C4-2B (cell line): ENCODE results near the gene SMG6.

Source experiments
- H3K27ac ChIP-seq: fragments of 450-650 bp; 2 replicates; pipeline ENCODE4 v1.5.1; 2017
- ZFX ChIP-seq: fragments of 450-650 bp; IDR thresholded peaks from 2 replicates; pipeline ENCODE4 v1.6.1; 2017
- TF ChIP-seq, protein P1 (sequence below): fragments of 450-650 bp; conservative IDR thresholded peaks from 2 replicates; pipeline ENCODE4 v1.5.1; 2017; ENCODE audit warnings: mild to moderate bottlenecking

SMG6 gene

DNA sequence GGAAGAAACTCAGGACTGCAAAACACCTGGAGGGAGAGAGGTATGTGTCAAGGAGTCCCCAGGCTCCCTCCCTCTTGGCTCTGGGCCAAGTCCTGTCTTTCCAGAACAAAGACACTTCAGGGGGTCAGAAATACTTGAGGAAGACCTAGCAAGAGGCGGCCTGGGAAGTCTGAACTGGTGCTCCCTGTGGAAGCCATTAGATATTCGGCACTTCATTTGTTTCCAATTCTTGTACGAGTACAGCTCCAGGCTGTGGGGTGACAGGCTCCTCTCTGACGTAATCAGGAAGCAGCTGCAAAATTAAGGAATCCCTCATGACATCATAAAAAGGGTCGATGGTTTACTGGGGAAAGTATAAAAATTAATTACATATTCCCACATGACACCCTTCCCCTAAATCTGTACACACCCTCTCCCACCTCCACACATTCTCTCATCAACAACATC, 108.7 kb downstream of the SMG6 start:
- no peak for TF ChIP-seq ZFX
- no peak overlapping the region for H3K27ac ChIP-seq

- TF ChIP-seq, protein P1, sequence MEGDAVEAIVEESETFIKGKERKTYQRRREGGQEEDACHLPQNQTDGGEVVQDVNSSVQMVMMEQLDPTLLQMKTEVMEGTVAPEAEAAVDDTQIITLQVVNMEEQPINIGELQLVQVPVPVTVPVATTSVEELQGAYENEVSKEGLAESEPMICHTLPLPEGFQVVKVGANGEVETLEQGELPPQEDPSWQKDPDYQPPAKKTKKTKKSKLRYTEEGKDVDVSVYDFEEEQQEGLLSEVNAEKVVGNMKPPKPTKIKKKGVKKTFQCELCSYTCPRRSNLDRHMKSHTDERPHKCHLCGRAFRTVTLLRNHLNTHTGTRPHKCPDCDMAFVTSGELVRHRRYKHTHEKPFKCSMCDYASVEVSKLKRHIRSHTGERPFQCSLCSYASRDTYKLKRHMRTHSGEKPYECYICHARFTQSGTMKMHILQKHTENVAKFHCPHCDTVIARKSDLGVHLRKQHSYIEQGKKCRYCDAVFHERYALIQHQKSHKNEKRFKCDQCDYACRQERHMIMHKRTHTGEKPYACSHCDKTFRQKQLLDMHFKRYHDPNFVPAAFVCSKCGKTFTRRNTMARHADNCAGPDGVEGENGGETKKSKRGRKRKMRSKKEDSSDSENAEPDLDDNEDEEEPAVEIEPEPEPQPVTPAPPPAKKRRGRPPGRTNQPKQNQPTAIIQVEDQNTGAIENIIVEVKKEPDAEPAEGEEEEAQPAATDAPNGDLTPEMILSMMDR, result no peak
- no peak for TF ChIP-seq ZFX
- H3K27ac ChIP-seq, result no peak overlapping the region
These were observed 111.1 kb downstream of the SMG6 start for GRCh38 chr17:2192367-2193057.

DNA sequence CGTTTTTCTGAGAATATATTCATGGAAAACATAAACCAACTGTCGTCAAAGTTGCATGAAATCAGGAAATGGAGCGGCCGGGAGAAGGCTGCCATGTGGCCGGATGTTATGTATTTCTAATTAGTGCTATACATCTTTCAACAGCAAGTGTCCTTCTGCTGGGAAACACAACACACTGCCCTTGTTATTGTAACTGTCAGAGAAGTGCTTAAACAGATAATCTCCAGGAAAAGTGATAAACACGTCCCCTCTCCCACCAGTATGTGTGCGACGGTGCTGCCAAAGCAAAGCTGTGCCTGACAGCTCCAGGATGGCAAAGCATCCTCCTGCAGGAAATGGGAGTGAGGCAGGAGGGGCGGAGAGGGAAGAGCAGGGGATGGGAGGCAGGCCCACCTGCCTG, 111.8 kb downstream of the SMG6 start:
- TF ChIP-seq ZFX, result no peak
- TF ChIP-seq, protein P1, result no peak
- H3K27ac ChIP-seq, result no peak overlapping the region

DNA sequence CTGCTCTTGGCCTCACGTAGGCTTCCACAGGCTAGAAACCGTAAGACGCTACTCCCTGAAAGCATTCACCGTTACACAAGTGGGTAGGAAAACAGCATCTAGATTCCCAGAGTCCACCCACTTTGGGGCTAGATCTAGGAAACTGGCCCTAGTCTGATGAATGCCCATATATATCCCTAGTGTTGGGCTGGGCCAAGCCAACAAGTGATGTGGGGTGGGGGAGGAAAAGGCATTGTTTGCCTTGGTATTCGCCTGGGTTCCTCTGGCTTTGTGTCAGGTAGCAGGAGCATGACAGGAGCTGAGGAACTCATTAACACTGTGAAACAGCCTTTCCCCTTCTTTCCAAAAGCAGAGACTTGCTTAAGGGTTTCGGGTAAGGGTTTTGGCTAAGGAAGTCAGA, 112.4 kb downstream of the SMG6 start:
- H3K27ac ChIP-seq, result no peak overlapping the region
- no peak for TF ChIP-seq ZFX
- TF ChIP-seq, protein P1, result no peak

GRCh38 chr17:2190014-2190413, 113.6 kb downstream of the SMG6 start:
- H3K27ac ChIP-seq, result no peak overlapping the region
- TF ChIP-seq, protein P1, result no peak
- TF ChIP-seq ZFX, result no peak

GRCh38 chr17:2188971-2189630, 114.5 kb downstream of the SMG6 start:
- no peak overlapping the region for H3K27ac ChIP-seq
- TF ChIP-seq, protein P1, result no peak
- TF ChIP-seq ZFX, result no peak

- no peak overlapping the region for H3K27ac ChIP-seq
- TF ChIP-seq ZFX, result no peak
- TF ChIP-seq, protein P1, result no peak
These were observed 115.8 kb downstream of the SMG6 start for GRCh38 chr17:2187758-2188157.

DNA sequence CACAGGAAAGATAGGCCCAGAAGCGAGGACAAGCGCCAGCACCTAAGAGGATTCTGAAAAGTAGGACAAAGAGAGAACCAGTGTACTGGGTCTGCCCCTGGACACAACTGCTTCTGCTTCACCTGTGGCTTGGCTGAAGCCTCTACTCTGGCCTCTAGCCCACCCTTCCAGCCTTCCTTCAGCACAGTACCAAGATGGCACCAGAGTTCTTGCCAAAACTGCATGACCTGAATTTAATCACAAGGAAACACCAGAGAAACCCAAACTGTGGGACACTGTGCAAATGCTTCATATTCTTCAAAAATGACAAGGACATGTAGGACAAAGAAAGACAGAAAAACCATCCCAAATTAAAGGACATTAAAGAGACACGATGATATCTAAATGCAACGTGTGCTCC, 116.6 kb downstream of the SMG6 start:
- no peak for TF ChIP-seq ZFX
- TF ChIP-seq, protein P1, result no peak
- H3K27ac ChIP-seq, result no peak overlapping the region
